ENCODE results near the gene DDX17.

Gene DDX17

DNA sequence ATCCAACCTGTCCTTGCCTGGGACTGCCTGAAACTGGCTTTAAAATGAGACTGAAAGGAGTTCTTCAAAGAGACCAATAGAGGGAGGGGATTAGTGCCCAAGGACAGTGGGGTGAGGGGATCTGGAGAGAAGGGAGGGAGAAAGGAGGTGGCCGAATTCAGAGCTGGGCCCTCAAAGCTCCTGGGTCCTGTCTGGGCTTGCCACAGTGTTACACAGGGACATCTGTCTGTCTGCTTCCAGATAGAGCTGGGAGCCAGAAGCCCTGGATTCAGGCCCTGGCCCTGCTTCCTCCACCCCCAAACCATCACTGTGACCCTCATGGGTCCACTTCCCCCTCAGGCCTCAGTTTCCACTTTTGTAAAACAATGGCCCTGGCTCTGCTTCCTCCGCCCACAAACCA, 54.7 kb downstream of the DDX17 start:
- H3K36me3 ChIP-seq (ENCODE audit: control insufficient read depth in 1 of 2, insufficient read depth in 2 of 2, low read length in 2 of 2), result no peaks in the 10 kb centered on the region
- peaks cover 45 to 54% of the 10 kb centered on the region in 2 donors for H3K27me3 ChIP-seq (ENCODE audit: control insufficient read depth in 1 of 2, insufficient read depth in 2 of 2, low read length in 2 of 2)
- no peak overlapping the region for H3K27ac ChIP-seq (ENCODE audit: low read depth, low read length)
- no peak overlapping the region for H3K4me3 ChIP-seq (ENCODE audit: low read depth in 1 of 2, low read length in 2 of 2)
- H3K4me1 ChIP-seq (ENCODE audit: control insufficient read depth in 1 of 2, insufficient read depth in 2 of 2, low read length in 2 of 2), result peaks cover 4 to 7% of the 10 kb centered on the region in 2 donors
- H3K9ac ChIP-seq (ENCODE audit: low read depth in 1 of 2, low read length in 2 of 2), result no peak overlapping the region
- H3K9me3 ChIP-seq (ENCODE audit: control insufficient read depth in 1 of 2, low read length in 2 of 2), result no peaks in the 10 kb centered on the region

GRCh38 chr22:38450234-38450797, 55.8 kb downstream of the DDX17 start:
- peaks cover 4 to 7% of the 10 kb centered on the region in 2 donors for H3K4me1 ChIP-seq (ENCODE audit: control insufficient read depth in 1 of 2, insufficient read depth in 2 of 2, low read length in 2 of 2)
- no peak overlapping the region for H3K4me3 ChIP-seq (ENCODE audit: low read depth in 1 of 2, low read length in 2 of 2)
- H3K9me3 ChIP-seq (ENCODE audit: control insufficient read depth in 1 of 2, low read length in 2 of 2), result no peaks in the 10 kb centered on the region
- no peak overlapping the region for H3K9ac ChIP-seq (ENCODE audit: low read depth in 1 of 2, low read length in 2 of 2)
- peaks cover 40 to 50% of the 10 kb centered on the region in 2 donors for H3K27me3 ChIP-seq (ENCODE audit: control insufficient read depth in 1 of 2, insufficient read depth in 2 of 2, low read length in 2 of 2)
- H3K36me3 ChIP-seq (ENCODE audit: control insufficient read depth in 1 of 2, insufficient read depth in 2 of 2, low read length in 2 of 2), result no peaks in the 10 kb centered on the region
- no peak overlapping the region for H3K27ac ChIP-seq (ENCODE audit: low read depth, low read length)

GRCh38 chr22:38449776-38450175, 56.3 kb downstream of the DDX17 start:
- Histone ChIP-seq H3K9me3 (ENCODE audit: control insufficient read depth in 1 of 2, low read length in 2 of 2) (no peaks in the 10 kb centered on the region), H3K4me1 (ENCODE audit: control insufficient read depth in 1 of 2, insufficient read depth in 2 of 2, low read length in 2 of 2) (peaks cover 4 to 7% of the 10 kb centered on the region in 2 donors), H3K36me3 (ENCODE audit: control insufficient read depth in 1 of 2, insufficient read depth in 2 of 2, low read length in 2 of 2) (no peaks in the 10 kb centered on the region), H3K27me3 (ENCODE audit: control insufficient read depth in 1 of 2, insufficient read depth in 2 of 2, low read length in 2 of 2) (peaks cover 44 to 55% of the 10 kb centered on the region in 2 donors), H3K27ac (ENCODE audit: low read depth, low read length) (no peak overlapping the region), H3K4me3 (ENCODE audit: low read depth in 1 of 2, low read length in 2 of 2) (no peak overlapping the region), H3K9ac (ENCODE audit: low read depth in 1 of 2, low read length in 2 of 2) (no peak overlapping the region)

GRCh38 chr22:38448945-38449745, 57.0 kb downstream of the DDX17 start:
- H3K4me3 ChIP-seq (ENCODE audit: low read depth in 1 of 2, low read length in 2 of 2), result no peak overlapping the region
- no peaks in the 10 kb centered on the region for H3K9me3 ChIP-seq (ENCODE audit: control insufficient read depth in 1 of 2, low read length in 2 of 2)
- no peaks in the 10 kb centered on the region for H3K36me3 ChIP-seq (ENCODE audit: control insufficient read depth in 1 of 2, insufficient read depth in 2 of 2, low read length in 2 of 2)
- no peak overlapping the region for H3K9ac ChIP-seq (ENCODE audit: low read depth in 1 of 2, low read length in 2 of 2)
- H3K27ac ChIP-seq (ENCODE audit: low read depth, low read length), result no peak overlapping the region
- H3K4me1 ChIP-seq (ENCODE audit: control insufficient read depth in 1 of 2, insufficient read depth in 2 of 2, low read length in 2 of 2), result peaks cover under 1 to 3% of the 10 kb centered on the region in 2 donors
- peaks cover 43 to 55% of the 10 kb centered on the region in 2 donors for H3K27me3 ChIP-seq (ENCODE audit: control insufficient read depth in 1 of 2, insufficient read depth in 2 of 2, low read length in 2 of 2)

DNA sequence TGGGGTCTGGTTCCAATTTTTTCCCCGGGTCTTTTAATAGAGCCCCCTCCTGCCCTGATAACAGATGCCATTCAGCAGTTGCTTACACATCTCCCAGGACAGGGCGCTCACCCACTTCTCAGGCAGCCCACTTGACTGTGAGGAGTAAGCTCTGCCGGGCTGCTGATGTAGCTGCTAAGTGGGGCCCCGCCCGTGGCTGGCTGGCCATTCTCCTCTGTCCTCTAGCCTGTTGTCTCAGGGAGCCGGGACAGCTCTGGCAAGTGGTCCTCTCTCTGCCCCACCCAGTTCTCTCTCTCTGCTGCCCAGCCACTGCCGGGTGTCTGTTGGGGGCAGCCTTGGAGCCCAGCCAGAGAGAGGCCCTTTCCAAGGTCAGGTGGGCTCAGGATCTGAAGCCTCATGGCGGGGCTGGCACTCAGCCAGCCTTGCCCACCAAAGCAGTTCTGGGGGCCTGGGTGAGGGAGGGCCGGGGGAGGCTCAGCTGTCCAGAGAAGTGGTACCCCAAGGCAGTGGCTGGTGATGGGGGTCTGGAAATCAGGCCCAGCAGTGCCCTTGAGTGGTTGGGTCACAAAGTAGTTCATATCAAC, 60.0 kb downstream of the DDX17 start:
- Histone ChIP-seq H3K9me3 (ENCODE audit: control insufficient read depth in 1 of 2, low read length in 2 of 2) (no peaks in the 10 kb centered on the region), H3K9ac (ENCODE audit: low read depth in 1 of 2, low read length in 2 of 2) (no peak overlapping the region), H3K27me3 (ENCODE audit: control insufficient read depth in 1 of 2, insufficient read depth in 2 of 2, low read length in 2 of 2) (peaks cover 25 to 44% of the 10 kb centered on the region in 2 donors), H3K4me3 (ENCODE audit: low read depth in 1 of 2, low read length in 2 of 2) (no peak overlapping the region), H3K4me1 (ENCODE audit: control insufficient read depth in 1 of 2, insufficient read depth in 2 of 2, low read length in 2 of 2) (no peaks in the 10 kb centered on the region), H3K27ac (ENCODE audit: low read depth, low read length) (no peak overlapping the region), H3K36me3 (ENCODE audit: control insufficient read depth in 1 of 2, insufficient read depth in 2 of 2, low read length in 2 of 2) (no peaks in the 10 kb centered on the region)

- peaks cover 15 to 33% of the 10 kb centered on the region in 2 donors for H3K27me3 ChIP-seq (ENCODE audit: control insufficient read depth in 1 of 2, insufficient read depth in 2 of 2, low read length in 2 of 2)
- no peaks in the 10 kb centered on the region for H3K9me3 ChIP-seq (ENCODE audit: control insufficient read depth in 1 of 2, low read length in 2 of 2)
- no peak overlapping the region for H3K27ac ChIP-seq (ENCODE audit: low read depth, low read length)
- no peak overlapping the region for H3K9ac ChIP-seq (ENCODE audit: low read depth in 1 of 2, low read length in 2 of 2)
- H3K4me3 ChIP-seq (ENCODE audit: low read depth in 1 of 2, low read length in 2 of 2), result no peak overlapping the region
- no peaks in the 10 kb centered on the region for H3K36me3 ChIP-seq (ENCODE audit: control insufficient read depth in 1 of 2, insufficient read depth in 2 of 2, low read length in 2 of 2)
- no peaks in the 10 kb centered on the region for H3K4me1 ChIP-seq (ENCODE audit: control insufficient read depth in 1 of 2, insufficient read depth in 2 of 2, low read length in 2 of 2)
These were observed 61.3 kb downstream of the DDX17 start for GRCh38 chr22:38444783-38445182.

GRCh38 chr22:38443628-38444521, 62.2 kb downstream of the DDX17 start:
- H3K4me3 ChIP-seq (ENCODE audit: low read depth in 1 of 2, low read length in 2 of 2), result no peak overlapping the region
- H3K9ac ChIP-seq (ENCODE audit: low read depth in 1 of 2, low read length in 2 of 2), result no peak overlapping the region
- no peaks in the 10 kb centered on the region for H3K36me3 ChIP-seq (ENCODE audit: control insufficient read depth in 1 of 2, insufficient read depth in 2 of 2, low read length in 2 of 2)
- no peaks in the 10 kb centered on the region for H3K4me1 ChIP-seq (ENCODE audit: control insufficient read depth in 1 of 2, insufficient read depth in 2 of 2, low read length in 2 of 2)
- no peaks in the 10 kb centered on the region for H3K9me3 ChIP-seq (ENCODE audit: control insufficient read depth in 1 of 2, low read length in 2 of 2)
- peaks cover 8 to 26% of the 10 kb centered on the region in 2 donors for H3K27me3 ChIP-seq (ENCODE audit: control insufficient read depth in 1 of 2, insufficient read depth in 2 of 2, low read length in 2 of 2)
- H3K27ac ChIP-seq (ENCODE audit: low read depth, low read length), result no peak overlapping the region

- no peaks in the 10 kb centered on the region for H3K4me1 ChIP-seq (ENCODE audit: control insufficient read depth in 1 of 2, insufficient read depth in 2 of 2, low read length in 2 of 2)
- H3K9me3 ChIP-seq (ENCODE audit: control insufficient read depth in 1 of 2, low read length in 2 of 2), result no peaks in the 10 kb centered on the region
- H3K27ac ChIP-seq (ENCODE audit: low read depth, low read length), result no peak overlapping the region
- no peaks in the 10 kb centered on the region for H3K36me3 ChIP-seq (ENCODE audit: control insufficient read depth in 1 of 2, insufficient read depth in 2 of 2, low read length in 2 of 2)
- no peak overlapping the region for H3K4me3 ChIP-seq (ENCODE audit: low read depth in 1 of 2, low read length in 2 of 2)
- H3K27me3 ChIP-seq (ENCODE audit: control insufficient read depth in 1 of 2, insufficient read depth in 2 of 2, low read length in 2 of 2), result peaks cover 8 to 24% of the 10 kb centered on the region in 2 donors
- H3K9ac ChIP-seq (ENCODE audit: low read depth in 1 of 2, low read length in 2 of 2), result no peak overlapping the region
These were observed 63.0 kb downstream of the DDX17 start for GRCh38 chr22:38442967-38443627.

DNA sequence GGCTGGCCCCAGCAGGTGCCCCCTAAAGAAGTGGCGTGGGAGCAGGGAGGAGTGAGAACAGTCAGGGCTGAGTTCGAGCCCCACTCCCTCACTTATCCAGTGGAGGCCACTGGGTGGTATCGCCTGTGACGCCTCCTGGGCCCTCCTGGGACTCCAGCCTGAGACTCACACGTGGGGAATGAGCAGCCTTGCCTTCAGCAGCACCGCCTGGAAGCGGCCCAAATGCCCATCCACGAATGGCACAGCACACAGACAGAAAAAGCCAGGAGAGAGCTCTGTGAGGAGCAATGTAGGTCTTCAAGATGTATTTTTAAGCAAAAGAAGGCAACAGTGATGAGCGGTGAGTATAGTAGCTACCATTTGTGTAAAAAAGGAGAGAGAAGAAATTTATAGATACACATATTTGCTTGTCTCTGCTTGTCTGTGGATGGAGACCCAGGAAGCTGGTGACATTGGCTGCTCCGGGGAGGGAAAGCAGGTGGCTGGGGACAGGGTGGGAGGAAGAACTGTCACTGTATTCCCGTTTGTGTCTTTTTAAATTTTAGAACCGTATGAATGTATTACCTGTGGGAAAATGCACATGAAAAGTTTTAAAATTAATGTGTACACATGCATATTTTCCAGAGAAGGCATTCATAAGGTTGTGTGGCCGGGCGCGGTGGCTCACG, 64.4 kb downstream of the DDX17 start:
- Histone ChIP-seq H3K27ac (ENCODE audit: low read depth, low read length) (no peak overlapping the region), H3K9ac (ENCODE audit: low read depth in 1 of 2, low read length in 2 of 2) (no peak overlapping the region), H3K36me3 (ENCODE audit: control insufficient read depth in 1 of 2, insufficient read depth in 2 of 2, low read length in 2 of 2) (no peaks in the 10 kb centered on the region), H3K4me3 (ENCODE audit: low read depth in 1 of 2, low read length in 2 of 2) (no peak overlapping the region), H3K9me3 (ENCODE audit: control insufficient read depth in 1 of 2, low read length in 2 of 2) (no peaks in the 10 kb centered on the region), H3K27me3 (ENCODE audit: control insufficient read depth in 1 of 2, insufficient read depth in 2 of 2, low read length in 2 of 2) (peaks cover 8 to 24% of the 10 kb centered on the region in 2 donors), H3K4me1 (ENCODE audit: control insufficient read depth in 1 of 2, insufficient read depth in 2 of 2, low read length in 2 of 2) (no peaks in the 10 kb centered on the region)

Data from duodenal mucosa (tissue), 2 donors.